KBM-7 (cell line): ENCODE measurements around the gene SGSM1.

Experiments
- DNase-seq: peaks from one replicate; pipeline ENCODE4 v3.0.0-alpha.2; 2015
- in situ Hi-C: fragments of 300-500 bp; cut with MboI; formaldehyde crosslinking; loops from 2 replicates; pipeline ENCODE4 v1.14.3; 2020; ENCODE audit warnings: low sequenced_read_pairs, low pct_unique_long_range_greater_than_20kb, mixed read lengths

The SGSM1 gene

DNA sequence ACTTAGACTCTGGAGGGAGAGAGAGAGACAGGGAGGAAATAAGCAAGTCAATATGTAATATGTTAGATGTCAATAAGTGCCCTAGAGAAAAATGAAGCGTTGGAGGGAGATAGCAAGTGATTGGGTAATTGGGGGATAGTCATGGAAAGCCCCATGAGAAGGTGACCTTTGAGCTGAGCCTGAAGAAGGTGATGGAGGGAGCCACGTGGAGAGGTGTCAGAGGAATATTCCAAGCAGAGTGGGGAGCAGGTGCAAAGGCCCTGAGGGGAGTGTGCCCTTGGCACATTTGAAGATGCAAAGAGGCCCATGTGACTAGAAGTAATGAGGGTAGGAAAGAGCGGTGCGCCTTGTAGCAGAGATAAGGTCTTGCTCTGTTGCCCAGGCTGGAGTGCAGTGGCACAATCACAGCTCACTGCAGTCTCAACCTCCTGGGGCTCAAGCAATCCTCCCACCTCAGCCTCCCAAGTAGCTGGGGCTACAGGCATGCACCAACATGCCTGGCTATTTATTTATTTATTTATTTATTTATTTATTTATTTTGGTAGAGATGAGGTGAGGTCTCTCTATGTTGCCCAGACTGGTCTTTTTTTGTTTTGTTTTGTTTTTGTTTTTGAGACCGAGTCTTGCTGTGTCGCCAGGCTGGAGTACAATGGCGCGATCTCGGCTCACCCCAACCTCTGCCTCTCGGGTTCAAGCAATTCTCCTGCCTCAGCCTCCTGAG lies 138.4 kb downstream of the SGSM1 start:
- in situ Hi-C loops, result loop anchor here (25.0 kb wide), 1 partner anchor 93 kb away; no protein-coding TSS in a partner anchor
- DNase-seq, result no peak

GRCh38 chr22:24945430-24945829 lies 139.4 kb downstream of the SGSM1 start:
- in situ Hi-C loops, result loop anchor here (25.0 kb wide), 1 partner anchor 92 kb away; no protein-coding TSS in a partner anchor

GRCh38 chr22:24947383-24947782 lies 141.4 kb downstream of the SGSM1 start:
- no peak for DNase-seq
- in situ Hi-C loops, result loop anchor here (25.0 kb wide), 1 partner anchor 90 kb away; no protein-coding TSS in a partner anchor

More at GRCh38 chr22:24945430-24945829, 139.4 kb downstream of the SGSM1 start:
- DNase-seq, result no peak

GRCh38 chr22:24947881-24948280 lies 141.9 kb downstream of the SGSM1 start:
- in situ Hi-C loops, result loop anchor here (25.0 kb wide), 1 partner anchor 89 kb away; no protein-coding TSS in a partner anchor
- no peak for DNase-seq

GRCh38 chr22:24948356-24949202 lies 142.6 kb downstream of the SGSM1 start:
- no peak for DNase-seq
- in situ Hi-C loops, result loop anchor here (25.0 kb wide), 1 partner anchor 89 kb away; no protein-coding TSS in a partner anchor

GRCh38 chr22:24950272-24950902 lies 144.4 kb downstream of the SGSM1 start:
- in situ Hi-C loops, result no loop called here
- no peak for DNase-seq

- DNase-seq, result peak; percentile 76
- in situ Hi-C loops, result no loop called here
Observed at GRCh38 chr22:24951942-24952836, 146.2 kb downstream of the SGSM1 start, which contains the start of gene KIAA1671. KIAA1671 (plus strand) TSS chr22:24952716; CDS start chr22:25028000, 75,284 bp downstream.

DNA sequence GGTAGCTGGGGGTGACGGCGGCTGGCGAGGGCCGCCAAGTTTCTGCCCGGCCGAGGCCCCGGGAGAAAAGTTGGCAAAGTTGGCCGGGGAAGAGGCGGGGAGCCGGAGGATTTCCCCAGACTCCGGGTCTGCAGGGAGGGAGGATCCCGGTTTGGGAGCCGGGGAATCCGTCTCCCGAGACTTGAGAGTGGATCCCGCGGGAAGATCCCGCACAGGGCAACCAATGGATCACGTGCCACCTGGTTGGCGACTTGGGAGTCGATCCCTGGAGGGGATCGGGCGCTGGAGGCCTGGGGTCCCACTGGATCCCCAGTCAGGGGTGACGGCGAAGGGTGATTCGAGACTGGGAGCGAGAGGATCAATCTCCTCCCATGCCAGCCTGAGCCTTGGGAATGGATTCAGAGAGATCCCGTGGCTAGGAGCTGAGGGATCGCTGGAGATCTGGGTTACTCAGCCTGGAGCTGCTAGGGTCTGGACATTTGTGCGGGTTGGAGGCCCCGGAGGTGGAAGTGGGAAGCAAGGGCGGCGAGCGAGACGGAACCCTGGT lies 146.9 kb downstream of the SGSM1 start:
- DNase-seq, result no peak
- in situ Hi-C loops, result no loop called here

DNA sequence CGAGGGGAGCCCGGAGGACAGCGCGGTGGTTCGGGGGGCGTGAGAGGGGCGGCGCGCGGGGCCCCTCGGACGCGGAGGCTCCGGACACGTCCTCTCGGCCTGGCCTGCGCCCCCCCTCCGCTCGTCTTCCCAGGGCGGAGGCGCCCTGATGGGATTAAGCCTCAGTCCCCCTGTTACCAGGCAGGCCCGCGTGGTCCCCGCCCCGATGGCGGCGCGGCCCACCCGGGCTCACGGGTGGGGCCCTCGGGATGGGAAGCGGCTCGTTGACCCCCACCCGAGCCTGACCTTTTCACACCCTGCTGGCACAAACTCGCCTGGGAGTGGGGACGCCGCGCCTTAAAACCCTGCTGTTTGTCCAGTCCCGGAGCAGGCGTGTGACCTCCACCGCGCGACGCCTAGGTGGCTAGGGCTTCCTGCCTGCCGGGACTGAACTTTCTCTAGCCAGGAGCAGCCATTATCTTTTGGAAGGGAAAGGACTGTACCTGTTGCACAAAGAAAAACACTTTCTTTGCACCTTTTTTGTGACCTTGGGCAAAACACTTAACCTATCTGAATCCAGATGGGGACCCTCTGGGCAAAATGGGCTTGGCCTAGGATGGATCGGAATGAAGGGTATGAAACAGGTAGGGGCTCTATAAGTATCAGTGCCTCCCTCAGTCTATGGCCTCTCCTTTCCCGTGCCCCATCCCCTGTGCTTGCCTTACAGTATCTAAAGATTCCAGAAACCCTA lies 147.5 kb downstream of the SGSM1 start:
- no peak for DNase-seq
- in situ Hi-C loops, result no loop called here

GRCh38 chr22:24954114-24954463 lies 148.1 kb downstream of the SGSM1 start:
- in situ Hi-C loops, result no loop called here
- no peak for DNase-seq

DNA sequence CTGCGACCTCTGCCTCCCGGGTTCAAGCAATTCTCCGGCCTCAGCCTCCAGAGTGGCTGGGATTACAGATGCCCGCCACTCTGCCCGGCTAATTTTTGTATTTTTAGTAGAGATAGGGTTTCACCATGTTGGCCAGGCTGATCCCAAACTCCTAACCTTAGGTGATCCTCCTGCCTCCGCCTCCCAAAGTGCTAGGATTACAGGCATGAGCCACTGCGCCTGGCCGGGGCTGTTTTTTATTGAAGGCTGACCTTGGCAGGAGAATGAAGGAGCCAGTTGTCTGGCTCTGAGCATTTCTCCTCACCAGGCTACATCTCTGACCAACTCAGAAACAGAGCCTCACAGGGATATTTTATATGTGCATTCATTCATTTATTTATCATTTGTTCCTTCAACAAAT lies 148.8 kb downstream of the SGSM1 start:
- in situ Hi-C loops, result no loop called here
- no peak for DNase-seq

GRCh38 chr22:24957043-24957442 lies 151.0 kb downstream of the SGSM1 start:
- in situ Hi-C loops, result no loop called here
- DNase-seq, result no peak

GRCh38 chr22:24961217-24961844 lies 155.3 kb downstream of the SGSM1 start:
- DNase-seq, result no peak
- in situ Hi-C loops, result no loop called here

- DNase-seq, result no peak
- in situ Hi-C loops, result no loop called here
Observed at GRCh38 chr22:24962094-24962493, 156.1 kb downstream of the SGSM1 start.

DNA sequence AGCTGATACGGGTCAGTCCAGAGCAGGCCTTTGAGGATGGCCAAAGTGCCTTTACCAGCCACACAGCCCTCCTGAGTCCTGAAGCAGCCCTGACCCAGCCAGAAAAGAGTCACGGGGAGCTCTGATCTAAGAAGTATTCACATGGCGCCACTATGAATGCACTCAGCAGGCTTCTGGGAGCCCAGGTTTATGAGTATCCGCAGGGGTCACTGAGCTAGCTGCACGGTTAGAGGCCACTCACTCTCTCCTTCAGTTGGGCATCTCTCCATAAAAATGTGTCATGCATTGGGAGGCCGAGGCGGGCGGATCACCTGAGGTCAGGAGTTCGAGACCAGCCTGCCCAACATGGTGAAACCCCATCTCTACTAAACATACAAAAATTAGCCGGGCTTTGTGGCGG lies 156.8 kb downstream of the SGSM1 start:
- in situ Hi-C loops, result no loop called here
- no peak for DNase-seq

DNA sequence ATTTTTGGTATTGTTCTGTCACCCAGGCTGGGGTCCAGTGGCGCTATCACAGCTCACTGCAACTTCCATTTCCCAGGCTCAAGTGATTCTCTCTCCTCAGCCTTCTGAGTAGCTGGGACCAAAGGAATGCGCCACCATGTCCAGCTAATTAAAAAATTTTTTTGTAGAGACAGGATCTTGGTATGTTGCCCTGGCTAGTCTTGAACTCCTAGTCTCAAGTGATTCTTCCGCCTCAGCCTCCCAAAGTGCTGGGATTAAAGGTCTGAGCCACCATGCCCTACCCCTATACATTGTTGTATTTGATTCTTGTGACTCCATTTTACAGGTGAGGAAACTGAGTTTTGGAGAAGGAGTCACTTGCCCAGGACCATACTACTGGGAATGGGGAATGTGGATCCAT lies 158.4 kb downstream of the SGSM1 start:
- in situ Hi-C loops, result no loop called here
- no peak for DNase-seq

DNA sequence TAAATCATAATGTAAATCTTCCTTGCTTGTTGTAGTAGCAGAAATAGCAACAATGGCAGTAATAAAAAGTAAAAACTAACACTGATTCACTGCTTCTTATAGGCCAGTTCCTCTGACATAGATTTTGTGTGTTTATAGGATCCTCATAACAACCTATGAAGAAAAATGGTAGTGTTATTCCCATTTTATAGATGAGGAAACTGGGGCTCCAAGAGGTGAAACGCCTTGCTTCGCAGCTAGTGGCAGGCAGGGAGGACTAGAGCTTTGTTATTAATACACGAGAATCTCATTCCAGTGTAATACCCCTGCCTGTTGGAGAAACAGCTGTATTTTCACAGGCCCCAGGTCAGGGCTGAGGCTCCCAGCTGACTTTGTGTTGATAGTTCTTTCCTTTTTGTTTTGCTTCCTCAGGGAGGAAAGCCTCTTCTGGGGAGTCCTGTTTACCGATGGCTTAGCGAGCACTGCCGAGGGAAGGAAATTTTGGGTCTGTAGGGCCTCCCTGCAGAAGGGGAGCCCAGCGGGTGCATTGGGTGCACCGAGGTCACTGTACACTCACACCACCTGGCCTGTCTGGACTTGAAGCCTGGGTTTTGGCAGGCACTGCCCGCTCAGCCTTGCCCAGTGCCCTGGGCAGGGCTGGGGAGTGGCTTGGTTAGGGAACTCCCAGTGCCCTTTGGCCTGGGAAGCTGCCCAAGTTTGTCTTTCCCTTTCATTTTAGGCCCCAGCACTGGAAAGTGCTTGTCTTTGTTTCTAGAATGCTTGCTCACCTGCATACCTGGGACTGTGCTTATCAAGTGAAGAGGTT lies 160.0 kb downstream of the SGSM1 start:
- in situ Hi-C loops, result no loop called here
- no peak for DNase-seq
